ENCODE measurements around the gene RAB33B.
"Not testable (repeated sequence)": the region's sequence is repeated elsewhere in the genome, so short reads cannot be mapped to it uniquely, and the experiment has no call there.

RAB33B gene

DNA sequence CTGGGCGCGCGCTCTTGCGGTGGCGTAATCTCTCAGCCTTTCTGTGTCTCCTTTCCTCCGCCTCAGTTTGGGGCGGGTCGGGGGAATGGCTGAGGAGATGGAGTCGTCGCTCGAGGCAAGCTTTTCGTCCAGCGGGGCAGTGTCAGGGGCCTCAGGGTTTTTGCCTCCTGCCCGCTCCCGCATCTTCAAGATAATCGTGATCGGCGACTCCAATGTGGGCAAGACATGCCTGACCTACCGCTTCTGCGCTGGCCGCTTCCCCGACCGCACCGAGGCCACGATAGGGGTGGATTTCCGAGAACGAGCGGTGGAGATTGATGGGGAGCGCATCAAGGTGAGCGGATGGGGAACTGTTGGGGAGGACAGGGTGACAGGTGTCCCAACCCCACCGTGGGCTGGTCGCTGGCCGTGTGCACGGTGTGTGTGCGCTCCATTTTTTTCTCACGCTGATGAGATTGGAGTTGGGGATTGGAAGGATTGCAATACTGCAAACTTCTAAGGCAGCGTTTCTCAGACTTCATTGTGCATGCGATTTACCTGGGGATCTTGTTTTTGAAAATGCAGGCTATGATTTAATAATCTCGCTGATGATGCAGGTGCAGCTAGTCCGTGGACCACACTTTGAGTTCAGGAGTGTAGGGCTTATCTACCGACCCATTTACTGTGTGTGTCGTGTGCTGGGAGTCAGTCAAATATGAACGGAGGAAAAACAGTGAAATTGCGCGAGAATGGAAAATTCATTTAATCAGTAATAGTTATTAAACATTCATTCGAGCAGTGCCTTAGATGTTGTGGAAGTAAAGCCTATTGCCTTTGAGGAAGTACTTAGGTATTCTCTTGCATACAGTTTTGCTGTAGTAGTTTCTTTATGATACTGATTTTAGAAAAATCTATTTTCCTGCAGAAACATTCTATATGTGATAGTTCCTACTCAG is at the start of gene RAB33B:
TSS of gene RAB33B (plus strand) at position 11 of the 935 bp plus-strand sequence. CDS start at position 86, 75 bp downstream.
- Histone ChIP-seq H3K27me3 (ENCODE audit: insufficient read depth, low read length, poor library complexity, severe bottlenecking) (no peaks in the 10 kb centered on the region), H3K79me2 (ENCODE audit: insufficient read depth, low read length) (peaks cover 54% of the 10 kb centered on the region), H3K4me2 (ENCODE audit: low read depth, low read length, poor library complexity, severe bottlenecking) (peak within 1 kb of the TSS; percentile 95), H2AFZ (ENCODE audit: low read length) (peak within 1 kb of the TSS; percentile 92), H3K36me3 (ENCODE audit: insufficient read depth, low read length) (no peaks in the 10 kb centered on the region), H3K9me3 (ENCODE audit: insufficient read depth, low read depth, low read length) (no peaks in the 10 kb centered on the region), H3K9ac (ENCODE audit: low read depth, low read length, poor library complexity, severe bottlenecking) (peak within 1 kb of the TSS; percentile 88), H3K4me1 (ENCODE audit: insufficient read depth, low read length, poor library complexity, severe bottlenecking) (peaks cover 58% of the 10 kb centered on the region), H3F3A (ENCODE audit: low read depth) (peaks cover 7% of the 10 kb centered on the region; the same call in 1 of the 2 replicates), H4K20me1 (ENCODE audit: insufficient read depth, low read length, poor library complexity, severe bottlenecking) (peaks cover 35% of the 10 kb centered on the region), H3K9me2 (replicated peaks; ENCODE audit: low read depth, low read length) (no peaks in the 10 kb centered on the region), H3K4me3 (ENCODE audit: low read length, poor library complexity, severe bottlenecking) (peak within 1 kb of the TSS; percentile 80)
- TF ChIP-seq, protein P1, sequence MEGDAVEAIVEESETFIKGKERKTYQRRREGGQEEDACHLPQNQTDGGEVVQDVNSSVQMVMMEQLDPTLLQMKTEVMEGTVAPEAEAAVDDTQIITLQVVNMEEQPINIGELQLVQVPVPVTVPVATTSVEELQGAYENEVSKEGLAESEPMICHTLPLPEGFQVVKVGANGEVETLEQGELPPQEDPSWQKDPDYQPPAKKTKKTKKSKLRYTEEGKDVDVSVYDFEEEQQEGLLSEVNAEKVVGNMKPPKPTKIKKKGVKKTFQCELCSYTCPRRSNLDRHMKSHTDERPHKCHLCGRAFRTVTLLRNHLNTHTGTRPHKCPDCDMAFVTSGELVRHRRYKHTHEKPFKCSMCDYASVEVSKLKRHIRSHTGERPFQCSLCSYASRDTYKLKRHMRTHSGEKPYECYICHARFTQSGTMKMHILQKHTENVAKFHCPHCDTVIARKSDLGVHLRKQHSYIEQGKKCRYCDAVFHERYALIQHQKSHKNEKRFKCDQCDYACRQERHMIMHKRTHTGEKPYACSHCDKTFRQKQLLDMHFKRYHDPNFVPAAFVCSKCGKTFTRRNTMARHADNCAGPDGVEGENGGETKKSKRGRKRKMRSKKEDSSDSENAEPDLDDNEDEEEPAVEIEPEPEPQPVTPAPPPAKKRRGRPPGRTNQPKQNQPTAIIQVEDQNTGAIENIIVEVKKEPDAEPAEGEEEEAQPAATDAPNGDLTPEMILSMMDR (conservative IDR thresholded peaks at IDR 0.05; ENCODE audit: low read length): no peak
- no peak for TF ChIP-seq EZH2phosphoT487 (IDR thresholded peaks at IDR 0.05; ENCODE audit: borderline replicate concordance)

DNA sequence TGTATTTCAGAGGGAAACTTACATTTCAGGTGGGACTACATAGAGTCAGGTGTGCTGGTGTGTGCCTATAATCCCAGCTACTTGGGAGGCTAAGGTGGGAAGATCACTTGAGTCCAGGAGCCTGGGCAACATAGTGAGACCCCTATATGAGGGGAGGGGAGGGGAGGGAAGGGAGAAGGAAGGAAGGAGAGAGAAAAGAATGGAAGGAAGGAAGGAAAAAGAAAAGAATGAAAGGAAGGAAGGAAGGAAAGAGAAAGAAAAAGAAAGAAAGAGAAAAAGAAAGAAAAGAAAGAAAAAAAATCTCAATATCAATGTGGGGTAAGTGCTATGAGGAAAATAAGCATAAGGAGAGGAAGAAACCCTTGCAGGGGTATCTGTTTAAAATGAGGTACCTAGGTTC is 43.6 kb upstream of the RAB33B start:
- Histone ChIP-seq H3K4me2 (ENCODE audit: low read depth, low read length, poor library complexity, severe bottlenecking) (no peak overlapping the region), H4K20me1 (ENCODE audit: insufficient read depth, low read length, poor library complexity, severe bottlenecking) (no peaks in the 10 kb centered on the region)
- TF ChIP-seq, protein P1 (conservative IDR thresholded peaks at IDR 0.05; ENCODE audit: low read length): no peak
- TF ChIP-seq EZH2phosphoT487 (IDR thresholded peaks at IDR 0.05; ENCODE audit: borderline replicate concordance): no peak

DNA sequence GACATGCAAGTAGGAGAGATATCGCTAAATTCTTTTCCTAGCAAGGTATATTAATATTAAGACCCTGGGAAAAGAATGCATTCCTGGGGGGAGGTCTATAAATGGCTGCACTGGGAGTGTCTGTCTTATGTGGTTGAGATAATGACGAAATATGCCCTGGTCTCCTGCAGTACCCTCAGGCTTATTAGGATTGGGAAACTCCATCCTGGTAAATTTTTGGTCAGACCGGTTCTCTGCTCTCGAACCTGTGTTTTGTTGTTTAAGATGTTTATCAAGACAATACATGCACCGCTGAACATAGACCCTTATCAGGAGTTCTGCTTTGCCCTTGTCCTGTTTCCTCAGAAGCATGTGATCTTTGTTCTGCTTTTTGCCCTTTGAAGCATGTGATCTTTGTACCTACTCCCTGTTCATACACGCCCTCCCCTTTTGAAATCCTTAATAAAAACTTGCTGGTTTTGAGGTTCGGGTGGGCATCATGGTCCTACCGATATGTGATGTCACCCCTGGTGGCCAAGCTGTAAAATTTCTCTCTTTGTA is 39.2 kb upstream of the RAB33B start:
- H3K9ac ChIP-seq (ENCODE audit: low read depth, low read length, poor library complexity, severe bottlenecking); H3K79me2 ChIP-seq (ENCODE audit: insufficient read depth, low read length); H3K9me3 ChIP-seq (ENCODE audit: insufficient read depth, low read depth, low read length); H3K27me3 ChIP-seq (ENCODE audit: insufficient read depth, low read length, poor library complexity, severe bottlenecking); H3F3A ChIP-seq (ENCODE audit: low read depth); H3K9me2 ChIP-seq (replicated peaks; ENCODE audit: low read depth, low read length); H2AFZ ChIP-seq (ENCODE audit: low read length); H3K36me3 ChIP-seq (ENCODE audit: insufficient read depth, low read length); H3K4me3 ChIP-seq (ENCODE audit: low read length, poor library complexity, severe bottlenecking); H4K20me1 ChIP-seq (ENCODE audit: insufficient read depth, low read length, poor library complexity, severe bottlenecking); H3K4me2 ChIP-seq (ENCODE audit: low read depth, low read length, poor library complexity, severe bottlenecking): not testable (repeated sequence)
- peaks cover 12% of the 10 kb centered on the region for H3K4me1 ChIP-seq (ENCODE audit: insufficient read depth, low read length, poor library complexity, severe bottlenecking)

More for the DNA sequence above, 43.6 kb upstream of the RAB33B start:
- Histone ChIP-seq H3K36me3 (ENCODE audit: insufficient read depth, low read length) (no peaks in the 10 kb centered on the region), H3K9ac (ENCODE audit: low read depth, low read length, poor library complexity, severe bottlenecking) (no peak overlapping the region), H3K9me2 (replicated peaks; ENCODE audit: low read depth, low read length) (no peaks in the 10 kb centered on the region), H3K4me1 (ENCODE audit: insufficient read depth, low read length, poor library complexity, severe bottlenecking) (no peaks in the 10 kb centered on the region), H3F3A (ENCODE audit: low read depth) (no peaks in the 10 kb centered on the region), H3K4me3 (ENCODE audit: low read length, poor library complexity, severe bottlenecking) (no peak overlapping the region), H2AFZ (ENCODE audit: low read length) (no peak overlapping the region), H3K27me3 (ENCODE audit: insufficient read depth, low read length, poor library complexity, severe bottlenecking) (no peaks in the 10 kb centered on the region), H3K79me2 (ENCODE audit: insufficient read depth, low read length) (no peaks in the 10 kb centered on the region), H3K9me3 (ENCODE audit: insufficient read depth, low read depth, low read length) (no peaks in the 10 kb centered on the region)

Measured in Loucy (cell line).